Subcutaneous adipose tissue (tissue), 4 donors: ENCODE data around the gene NPRL2. TPM values are rescaled to one million over a fixed set of nuclear protein-coding genes. Genes with fewer than 3 reads are reported as not detected.

Experiments
- CTCF ChIP-seq: fragments of 450-650 bp; IDR thresholded peaks from one replicate; pipeline ENCODE4 v1.5.1; 2016; ENCODE audit warnings: low read depth, mild to moderate bottlenecking, control low read depth, antibody characterized with exemption, moderate library complexity
- total RNA-seq, 4 donors: library from RNA; depleted of rRNA; stranded (reverse); fragments of >200 nt; gene quantifications; one replicate each; pipeline ENCODE4 v1.1.0, GENCODE V29; 2016

The NPRL2 gene
- total RNA-seq, 4 donors from 2014 or later: 14.3 to 18.8 (median 17.5) TPM

- TF ChIP-seq CTCF: no peak
These were observed 26.0 kb downstream of the NPRL2 start for GRCh38 chr3:50324351-50325112.

- no peak for TF ChIP-seq CTCF
These were observed 26.9 kb downstream of the NPRL2 start for GRCh38 chr3:50323614-50324199.

- no peak for TF ChIP-seq CTCF
These were observed 27.4 kb downstream of the NPRL2 start for GRCh38 chr3:50323092-50323600.

- TF ChIP-seq CTCF: no peak
These were observed 28.0 kb downstream of the NPRL2 start, which contains the start of gene HYAL2 for GRCh38 chr3:50322386-50323091. Gene HYAL2, minus strand, starts transcription at chr3:50322745. Its CDS starts 2,256 bp downstream, at chr3:50320489.

GRCh38 chr3:50322115-50322385 is 28.5 kb downstream of the NPRL2 start:
- no peak for TF ChIP-seq CTCF

- TF ChIP-seq CTCF: no peak
These were observed 29.1 kb downstream of the NPRL2 start for GRCh38 chr3:50321336-50322114.

- TF ChIP-seq CTCF: no peak
These were observed 29.7 kb downstream of the NPRL2 start for GRCh38 chr3:50320853-50321335.
